Measurements from ENCODE around the gene BANP.
"Not testable (repeated sequence)": the region's sequence is repeated elsewhere in the genome, so short reads cannot be mapped to it uniquely, and the experiment has no call there.

DNA sequence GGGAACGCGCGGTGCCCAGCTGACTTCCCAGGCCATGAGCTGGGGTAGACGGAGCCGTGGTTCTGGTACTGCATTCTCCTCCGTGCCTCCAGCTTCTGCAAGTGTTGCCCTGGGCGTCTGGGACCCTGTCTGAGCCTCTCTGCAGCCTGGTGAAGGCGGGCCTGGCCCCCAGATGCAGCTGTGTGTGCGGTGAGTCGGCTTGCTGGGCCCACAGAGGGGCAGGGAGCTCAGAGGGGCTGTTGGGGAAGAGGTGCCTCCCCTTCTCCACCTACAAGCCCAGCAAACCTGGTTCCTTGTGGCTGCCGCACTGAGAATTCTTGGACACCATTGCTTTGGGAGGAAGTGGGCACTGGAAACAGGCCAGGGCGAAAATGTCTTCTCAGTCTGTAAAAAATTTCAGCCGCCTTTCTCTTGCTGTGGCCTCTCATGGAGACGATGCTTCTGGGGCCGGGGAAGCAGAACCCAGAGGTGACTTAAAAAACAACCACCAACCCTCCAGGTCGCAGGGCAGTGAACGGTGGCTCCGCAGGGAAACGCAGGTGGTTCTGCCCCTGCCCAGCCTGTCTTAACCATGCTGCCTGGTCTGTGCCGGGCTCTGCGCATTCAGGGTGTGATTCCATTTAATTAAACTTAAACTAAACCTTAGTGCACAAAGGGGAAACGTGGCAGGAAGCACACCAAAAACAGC is 163.5 kb downstream of the BANP start:
- TF ChIP-seq, protein P1, sequence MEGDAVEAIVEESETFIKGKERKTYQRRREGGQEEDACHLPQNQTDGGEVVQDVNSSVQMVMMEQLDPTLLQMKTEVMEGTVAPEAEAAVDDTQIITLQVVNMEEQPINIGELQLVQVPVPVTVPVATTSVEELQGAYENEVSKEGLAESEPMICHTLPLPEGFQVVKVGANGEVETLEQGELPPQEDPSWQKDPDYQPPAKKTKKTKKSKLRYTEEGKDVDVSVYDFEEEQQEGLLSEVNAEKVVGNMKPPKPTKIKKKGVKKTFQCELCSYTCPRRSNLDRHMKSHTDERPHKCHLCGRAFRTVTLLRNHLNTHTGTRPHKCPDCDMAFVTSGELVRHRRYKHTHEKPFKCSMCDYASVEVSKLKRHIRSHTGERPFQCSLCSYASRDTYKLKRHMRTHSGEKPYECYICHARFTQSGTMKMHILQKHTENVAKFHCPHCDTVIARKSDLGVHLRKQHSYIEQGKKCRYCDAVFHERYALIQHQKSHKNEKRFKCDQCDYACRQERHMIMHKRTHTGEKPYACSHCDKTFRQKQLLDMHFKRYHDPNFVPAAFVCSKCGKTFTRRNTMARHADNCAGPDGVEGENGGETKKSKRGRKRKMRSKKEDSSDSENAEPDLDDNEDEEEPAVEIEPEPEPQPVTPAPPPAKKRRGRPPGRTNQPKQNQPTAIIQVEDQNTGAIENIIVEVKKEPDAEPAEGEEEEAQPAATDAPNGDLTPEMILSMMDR (conservative IDR thresholded peaks at IDR 0.05) = not testable (repeated sequence)
- not testable (repeated sequence) for TF ChIP-seq ZFX (IDR thresholded peaks at IDR 0.05)

All from C4-2B (cell line).